Smooth muscle cell (in vitro differentiated cells): ENCODE data around the gene CARNS1. TPM values are rescaled to one million over a fixed set of nuclear protein-coding genes. Genes with fewer than 3 reads are reported as not detected.

Experiments
- DNase-seq: peaks from one replicate; lab custom pipeline; 2025; ENCODE audit not compliant: unreplicated experiment; lab: John Stamatoyannopoulos, UW
- H2AFZ ChIP-seq: fragments of 200-600 bp; sonication (generic); 2 replicates; pipeline ENCODE4 v1.6.0; 2016; ENCODE audit warnings: antibody characterized with exemption, low read depth, mild to moderate bottlenecking
- H3F3A ChIP-seq: fragments of 200-600 bp; sonication (generic); 2 replicates; pipeline ENCODE4 v1.6.0; 2017; ENCODE audit warnings: antibody characterized with exemption, low read depth
- H3K27ac ChIP-seq: fragments of 200-600 bp; sonication (generic); 2 replicates; pipeline ENCODE4 v1.5.1; 2016; ENCODE audit warnings: low read depth, mild to moderate bottlenecking
- H3K27me3 ChIP-seq: fragments of 200-600 bp; sonication (generic); 2 replicates; pipeline ENCODE4 v1.6.1; 2016; ENCODE audit warnings: low read depth, mild to moderate bottlenecking
- H3K36me3 ChIP-seq: fragments of 200-600 bp; sonication (generic); 2 replicates; pipeline ENCODE4 v1.5.1; 2016; ENCODE audit warnings: low read depth
- H3K4me1 ChIP-seq: fragments of 200-600 bp; sonication (generic); 2 replicates; pipeline ENCODE4 v1.5.1; 2016; ENCODE audit warnings: low read depth
- H3K4me2 ChIP-seq: fragments of 200-600 bp; sonication (generic); 2 replicates; pipeline ENCODE4 v1.6.0; 2016; ENCODE audit warnings: mild to moderate bottlenecking
- H3K4me3 ChIP-seq: fragments of 200-600 bp; sonication (generic); 2 replicates; pipeline ENCODE4 v1.5.1; 2016; ENCODE audit warnings: mild to moderate bottlenecking
- H3K79me2 ChIP-seq: fragments of 200-600 bp; sonication (generic); 2 replicates; pipeline ENCODE4 v1.6.0; 2016; ENCODE audit warnings: low read depth, mild to moderate bottlenecking
- H3K9ac ChIP-seq: fragments of 200-600 bp; sonication (generic); 2 replicates; pipeline ENCODE4 v1.6.0; 2016; ENCODE audit warnings: low read depth
- H3K9me3 ChIP-seq: fragments of 200-600 bp; sonication (generic); replicated peaks from 2 replicates; pipeline ENCODE4 v1.5.1; 2016; ENCODE audit warnings: low read depth
- H4K20me1 ChIP-seq: fragments of 200-600 bp; sonication (generic); 2 replicates; pipeline ENCODE4 v1.6.0; 2016; ENCODE audit warnings: low read depth
- WGBS: methylation state at CpG from one replicate; pipeline ENCODE4 v1.1.7; 2016; ENCODE audit warnings: low lambda C conversion rate; 5-methylcytosine and 5-hydroxymethylcytosine counted together
- polyA plus RNA-seq: library from polyadenylated mRNA; unstranded; fragments of >200 nt; fragmentation: Nextera tagmentation; extraction: Ambion mirVana; gene quantifications from 2 replicates; pipeline ENCODE4 v1.2.1, GENCODE V29; 2016
- total RNA-seq: library from RNA; depleted of rRNA; stranded (reverse); fragments of >200 nt; gene quantifications from 2 replicates; pipeline ENCODE4 v1.2.3, GENCODE V29; 2014
- TF ChIP-seq, protein P1 (sequence below): fragments of 200-600 bp; sonication (generic); IDR thresholded peaks from 2 replicates; pipeline ENCODE4 v1.5.1; 2017; ENCODE audit warnings: borderline replicate concordance, mild to moderate bottlenecking, antibody characterized with exemption; ENCODE audit not compliant: insufficient read depth, poor library complexity, severe bottlenecking

The CARNS1 gene
- total and polyA plus RNA-seq, 2 experiments from 2014 or later = 0.36 to 1.7 TPM

DNA sequence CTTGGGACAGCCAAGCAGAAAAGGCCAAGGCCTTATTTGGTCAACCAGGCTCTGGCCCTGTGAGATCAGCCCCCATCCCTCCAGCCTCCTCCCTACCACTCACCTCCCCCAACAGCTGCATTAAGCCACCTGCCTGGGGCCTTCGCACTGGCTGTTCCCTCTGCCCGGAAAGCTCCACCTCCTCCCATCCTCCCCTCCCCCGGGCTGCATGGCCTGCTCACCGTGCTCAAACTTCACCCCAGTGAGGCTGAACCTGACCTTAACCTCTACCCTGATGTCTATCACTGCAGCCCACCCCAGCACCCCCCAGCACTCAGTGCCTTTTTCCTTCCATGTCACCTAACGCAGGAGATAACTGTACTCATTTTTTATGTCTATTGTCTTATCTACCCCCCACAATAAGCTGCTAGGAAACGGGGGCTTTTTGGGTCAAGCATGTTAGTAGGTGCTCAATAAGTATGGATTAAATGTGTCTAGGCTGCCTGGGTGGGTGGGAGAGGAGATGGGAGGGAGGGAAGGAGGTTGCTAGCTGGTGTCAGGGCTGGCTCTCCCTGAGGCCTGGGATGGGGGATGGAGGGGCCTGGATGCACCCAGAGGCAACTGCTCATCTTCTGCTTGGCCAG, 21.1 kb downstream of the CARNS1 start:
- DNase-seq = no peak
- Histone ChIP-seq H3K4me1 (no peaks in the 10 kb centered on the region), H3K9ac (no peak overlapping the region), H3K4me3 (no peak overlapping the region), H3K36me3 (no peaks in the 10 kb centered on the region), H4K20me1 (no peaks in the 10 kb centered on the region), H3K27me3 (no peaks in the 10 kb centered on the region), H3K4me2 (no peak overlapping the region), H3K27ac (no peak overlapping the region), H3K79me2 (no peaks in the 10 kb centered on the region), H3F3A (no peaks in the 10 kb centered on the region), H2AFZ (no peak overlapping the region), H3K9me3 (no peaks in the 10 kb centered on the region)
- TF ChIP-seq, protein P1, sequence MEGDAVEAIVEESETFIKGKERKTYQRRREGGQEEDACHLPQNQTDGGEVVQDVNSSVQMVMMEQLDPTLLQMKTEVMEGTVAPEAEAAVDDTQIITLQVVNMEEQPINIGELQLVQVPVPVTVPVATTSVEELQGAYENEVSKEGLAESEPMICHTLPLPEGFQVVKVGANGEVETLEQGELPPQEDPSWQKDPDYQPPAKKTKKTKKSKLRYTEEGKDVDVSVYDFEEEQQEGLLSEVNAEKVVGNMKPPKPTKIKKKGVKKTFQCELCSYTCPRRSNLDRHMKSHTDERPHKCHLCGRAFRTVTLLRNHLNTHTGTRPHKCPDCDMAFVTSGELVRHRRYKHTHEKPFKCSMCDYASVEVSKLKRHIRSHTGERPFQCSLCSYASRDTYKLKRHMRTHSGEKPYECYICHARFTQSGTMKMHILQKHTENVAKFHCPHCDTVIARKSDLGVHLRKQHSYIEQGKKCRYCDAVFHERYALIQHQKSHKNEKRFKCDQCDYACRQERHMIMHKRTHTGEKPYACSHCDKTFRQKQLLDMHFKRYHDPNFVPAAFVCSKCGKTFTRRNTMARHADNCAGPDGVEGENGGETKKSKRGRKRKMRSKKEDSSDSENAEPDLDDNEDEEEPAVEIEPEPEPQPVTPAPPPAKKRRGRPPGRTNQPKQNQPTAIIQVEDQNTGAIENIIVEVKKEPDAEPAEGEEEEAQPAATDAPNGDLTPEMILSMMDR = no peak
- 64% methylated on average over 5 of the region's 6 CpGs for whole genome bisulfite sequencing

DNA sequence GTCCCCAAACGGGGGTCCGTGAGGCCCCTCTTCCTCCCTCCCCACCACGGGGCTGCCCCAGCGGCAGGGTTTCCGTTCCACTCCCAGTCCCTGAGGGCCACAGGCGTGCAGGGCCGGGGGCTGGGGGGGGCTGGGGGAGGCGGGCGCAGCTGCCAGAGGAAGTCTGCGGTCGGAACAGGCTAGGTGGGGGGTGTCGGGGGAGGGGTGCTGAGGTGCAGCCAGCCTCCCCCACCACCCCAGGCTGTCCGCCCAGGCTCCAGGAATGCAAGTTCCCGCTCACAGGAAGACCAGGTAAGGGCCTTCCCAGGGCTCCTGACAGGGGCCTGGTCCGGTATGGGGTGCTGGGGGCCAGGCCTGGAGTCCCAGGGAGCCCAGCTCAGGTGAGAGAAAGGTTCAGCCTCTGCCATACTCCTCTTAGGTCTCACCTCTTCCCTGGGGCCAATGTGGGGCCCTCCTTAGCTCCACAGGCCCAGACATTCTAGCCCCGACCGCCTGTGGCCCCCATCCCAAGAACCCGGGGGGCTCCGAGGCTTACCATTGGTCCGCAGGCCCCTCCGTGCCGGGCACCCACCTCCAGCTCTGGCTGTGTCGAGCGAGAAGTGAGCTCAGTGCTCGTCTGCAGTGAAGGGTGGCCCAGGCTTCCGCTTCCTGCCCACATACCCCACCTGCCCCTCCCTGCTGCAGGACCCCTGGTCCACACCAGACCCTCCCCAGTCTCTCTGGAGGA, 21.8 kb downstream of the CARNS1 start, which contains the start of gene PTPRCAP:
PTPRCAP (minus strand) TSS at position 601 of the 727 bp plus-strand sequence; CDS start at position 538, 63 bp downstream.
- no peaks in the 10 kb centered on the region for H3K27me3 ChIP-seq
- no peak within 1 kb of the TSS for H3K4me3 ChIP-seq
- H3K4me2 ChIP-seq = no peak within 1 kb of the TSS
- no peaks in the 10 kb centered on the region for H3K36me3 ChIP-seq
- H4K20me1 ChIP-seq = no peaks in the 10 kb centered on the region
- H3K9ac ChIP-seq = no peak within 1 kb of the TSS
- 80% methylated on average over 23 of the region's 26 CpGs for WGBS
- H3K79me2 ChIP-seq = no peaks in the 10 kb centered on the region
- no peak within 1 kb of the TSS for H3K27ac ChIP-seq
- no peaks in the 10 kb centered on the region for H3K4me1 ChIP-seq
- no peaks in the 10 kb centered on the region for H3K9me3 ChIP-seq
- H2AFZ ChIP-seq = no peak within 1 kb of the TSS
- TF ChIP-seq, protein P1 = no peak
- DNase-seq = no peak
- H3F3A ChIP-seq = no peaks in the 10 kb centered on the region

DNA sequence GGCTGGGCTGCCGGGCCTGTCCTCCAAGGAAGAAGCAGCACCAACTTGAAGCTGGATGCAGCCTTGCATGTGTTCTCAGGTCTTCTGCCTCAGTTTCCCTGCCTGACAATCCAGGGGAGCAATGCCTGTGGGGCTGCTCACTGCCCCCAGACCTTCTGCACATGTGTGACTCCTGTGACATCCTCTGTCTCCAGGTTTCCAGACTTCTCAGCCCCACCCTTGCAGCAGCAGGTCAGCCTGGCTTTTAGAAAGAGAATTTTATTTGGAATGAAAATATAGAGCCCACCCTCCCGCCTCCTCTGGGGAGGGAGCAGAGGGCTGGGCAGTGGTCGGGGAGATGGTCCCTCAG, 22.3 kb downstream of the CARNS1 start:
- Histone ChIP-seq H3F3A (no peaks in the 10 kb centered on the region), H3K27ac (no peak overlapping the region), H3K79me2 (peaks cover under 1% of the 10 kb centered on the region), H3K36me3 (no peaks in the 10 kb centered on the region), H3K9me3 (no peaks in the 10 kb centered on the region), H3K4me1 (no peaks in the 10 kb centered on the region), H2AFZ (no peak overlapping the region), H3K4me3 (no peak overlapping the region), H4K20me1 (no peaks in the 10 kb centered on the region), H3K27me3 (no peaks in the 10 kb centered on the region), H3K4me2 (no peak overlapping the region), H3K9ac (no peak overlapping the region)
- DNase-seq = no peak
- WGBS = 91% methylated on average over 3 of the region's 3 CpGs
- TF ChIP-seq, protein P1 = no peak
